ENCODE results near the gene NDRG3. TPM values are rescaled to one million over a fixed set of nuclear protein-coding genes. Genes with fewer than 3 reads are reported as not detected.

Gene NDRG3
- total and polyA plus RNA-seq, 2 donors (not counting 3 experiments of a cell fraction or from before 2014, with no cell fraction given): 25.7 to 27.7 TPM

DNA sequence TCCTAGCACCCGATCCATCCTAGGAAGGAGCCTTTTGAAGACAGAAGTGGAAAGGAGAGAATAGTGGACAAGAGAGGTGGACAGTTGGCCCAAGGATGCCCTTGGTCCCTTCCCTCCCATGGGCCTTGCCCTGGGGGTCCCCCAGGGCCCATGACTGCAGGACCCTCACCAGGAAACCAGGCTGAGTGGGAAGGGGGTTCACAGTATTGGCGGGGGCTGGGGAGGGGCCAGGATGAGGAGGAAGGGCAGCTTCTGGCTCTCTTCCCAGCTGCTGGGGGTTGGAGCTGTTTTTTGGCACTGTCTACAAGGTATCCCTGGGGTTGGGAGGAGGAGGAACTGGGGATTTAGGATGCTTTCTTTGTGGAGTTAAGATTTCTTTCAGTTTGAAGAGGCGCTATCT is 31.7 kb upstream of the NDRG3 start:
- Histone ChIP-seq H3K27me3 (ENCODE audit: control insufficient read depth in 2 of 2, insufficient read depth in 2 of 2, low read length in 2 of 2) (no peaks in the 10 kb centered on the region), H3K36me3 (ENCODE audit: control insufficient read depth in 2 of 2, extremely low read depth in 1 of 2, insufficient read depth in 2 of 2, low read length in 2 of 2) (no peaks in the 10 kb centered on the region), H3K4me3 (replicated peaks in 1 of 3; ENCODE audit: insufficient read depth in 1 of 3, low read depth in 1 of 3, low read length in 3 of 3) (no peak overlapping the region), H3K27ac (ENCODE audit: insufficient read depth, low read depth, low read length) (no peak overlapping the region), H3K4me1 (ENCODE audit: control insufficient read depth, extremely low read depth, insufficient read depth, low read length) (peaks cover 6% of the 10 kb centered on the region), H3K9ac (replicated peaks; ENCODE audit: extremely low read depth, insufficient read depth, low read length) (no peak overlapping the region), H3K9me1 (replicated peaks; ENCODE audit: control insufficient read depth, extremely low read depth, insufficient read depth, low read length) (no peaks in the 10 kb centered on the region), H3K79me2 (ENCODE audit: control insufficient read depth, insufficient read depth, low read length) (peaks cover 7% of the 10 kb centered on the region), H3K9me3 (replicated peaks; ENCODE audit: control insufficient read depth, insufficient read depth, low read length) (no peaks in the 10 kb centered on the region), H4K20me1 (replicated peaks; ENCODE audit: control insufficient read depth, extremely low read depth, insufficient read depth, low read length) (no peaks in the 10 kb centered on the region), H2AFZ (ENCODE audit: low read depth, low read length) (no peak overlapping the region), H3K4me2 (ENCODE audit: insufficient read depth, low read length) (no peak overlapping the region)
- CTCF ChIA-PET: interaction anchor here (1.5 kb wide), 1 partner anchor 9 kb away, joined by 3 read pairs; no protein-coding TSS in a partner anchor
- dilution Hi-C loops (cut with MboI; ENCODE audit: extremely low pct_ligation_motif_present, low sequenced_read_pairs) (no loop called here), intact Hi-C loops (cut with micrococcal nuclease) (no loop called here)
- no TSS peak for BruUV-seq (replicated peaks)
- FAIRE-seq: no peak
- POLR2A ChIA-PET: no interaction called here
- TF ChIP-seq POLR2A (IDR thresholded peaks at IDR 0.05; ENCODE audit: low read depth, low read length) (no peak), EZH2 (IDR thresholded peaks at IDR 0.05; ENCODE audit: borderline replicate concordance, low read depth, low read length, severe bottlenecking) (no peak)
- no peak for DNase-seq (ENCODE audit: low read depth, low spot score)

DNA sequence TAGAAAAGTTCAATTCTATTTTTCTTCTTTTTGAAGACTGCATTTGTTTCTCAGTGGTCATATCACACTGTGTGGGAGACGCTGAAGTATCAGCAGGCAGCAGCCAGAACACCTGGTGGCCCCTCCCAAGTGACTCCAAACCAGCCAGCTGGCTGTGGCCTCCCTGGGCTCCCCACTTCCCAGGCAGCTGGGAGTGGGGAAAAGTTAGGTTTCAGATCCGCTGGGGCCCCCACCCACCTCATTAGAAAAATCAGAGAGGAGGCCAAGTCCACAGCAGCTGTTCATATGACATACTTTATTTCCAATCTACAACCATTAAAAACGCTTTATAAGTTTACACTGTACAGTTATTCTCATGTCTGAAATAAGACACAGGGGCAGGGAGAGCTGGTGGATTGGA is 31.3 kb upstream of the NDRG3 start:
- H2AFZ ChIP-seq (ENCODE audit: low read depth, low read length): no peak overlapping the region
- DNase-seq (ENCODE audit: low read depth, low spot score) (no peak), FAIRE-seq (no peak)
- H3K9ac ChIP-seq (replicated peaks; ENCODE audit: extremely low read depth, insufficient read depth, low read length): no peak overlapping the region
- H3K4me1 ChIP-seq (ENCODE audit: control insufficient read depth, extremely low read depth, insufficient read depth, low read length): peaks cover 9% of the 10 kb centered on the region
- intact Hi-C loops (cut with micrococcal nuclease): no loop called here
- no peaks in the 10 kb centered on the region for H3K9me3 ChIP-seq (replicated peaks; ENCODE audit: control insufficient read depth, insufficient read depth, low read length)
- H3K27me3 ChIP-seq (ENCODE audit: control insufficient read depth in 2 of 2, insufficient read depth in 2 of 2, low read length in 2 of 2): no peaks in the 10 kb centered on the region
- no peaks in the 10 kb centered on the region for H4K20me1 ChIP-seq (replicated peaks; ENCODE audit: control insufficient read depth, extremely low read depth, insufficient read depth, low read length)
- ChIA-PET POLR2A (no interaction called here), CTCF (interaction anchor here (1.2 to 1.5 kb wide), 3 partner anchors 9 to 164 kb away, joined by 3 to 4 read pairs (median 3); a partner anchor contains a TSS)
- no TSS peak for BruUV-seq (replicated peaks)
- H3K36me3 ChIP-seq (ENCODE audit: control insufficient read depth in 2 of 2, extremely low read depth in 1 of 2, insufficient read depth in 2 of 2, low read length in 2 of 2): no peaks in the 10 kb centered on the region
- H3K4me3 ChIP-seq (replicated peaks in 1 of 3; ENCODE audit: insufficient read depth in 1 of 3, low read depth in 1 of 3, low read length in 3 of 3): no peak overlapping the region
- H3K9me1 ChIP-seq (replicated peaks; ENCODE audit: control insufficient read depth, extremely low read depth, insufficient read depth, low read length): no peaks in the 10 kb centered on the region
- no peak for TF ChIP-seq POLR2AphosphoS5 (IDR thresholded peaks at IDR 0.05; ENCODE audit: insufficient read depth, low read depth, low read length)
- TF ChIP-seq POLR2A (IDR thresholded peaks at IDR 0.05; ENCODE audit: low read depth, low read length): no peak
- TF ChIP-seq, protein P1, sequence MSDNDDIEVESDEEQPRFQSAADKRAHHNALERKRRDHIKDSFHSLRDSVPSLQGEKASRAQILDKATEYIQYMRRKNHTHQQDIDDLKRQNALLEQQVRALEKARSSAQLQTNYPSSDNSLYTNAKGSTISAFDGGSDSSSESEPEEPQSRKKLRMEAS (IDR thresholded peaks at IDR 0.05; ENCODE audit: insufficient read depth, insufficient read length): no peak
- TF ChIP-seq, protein P2, sequence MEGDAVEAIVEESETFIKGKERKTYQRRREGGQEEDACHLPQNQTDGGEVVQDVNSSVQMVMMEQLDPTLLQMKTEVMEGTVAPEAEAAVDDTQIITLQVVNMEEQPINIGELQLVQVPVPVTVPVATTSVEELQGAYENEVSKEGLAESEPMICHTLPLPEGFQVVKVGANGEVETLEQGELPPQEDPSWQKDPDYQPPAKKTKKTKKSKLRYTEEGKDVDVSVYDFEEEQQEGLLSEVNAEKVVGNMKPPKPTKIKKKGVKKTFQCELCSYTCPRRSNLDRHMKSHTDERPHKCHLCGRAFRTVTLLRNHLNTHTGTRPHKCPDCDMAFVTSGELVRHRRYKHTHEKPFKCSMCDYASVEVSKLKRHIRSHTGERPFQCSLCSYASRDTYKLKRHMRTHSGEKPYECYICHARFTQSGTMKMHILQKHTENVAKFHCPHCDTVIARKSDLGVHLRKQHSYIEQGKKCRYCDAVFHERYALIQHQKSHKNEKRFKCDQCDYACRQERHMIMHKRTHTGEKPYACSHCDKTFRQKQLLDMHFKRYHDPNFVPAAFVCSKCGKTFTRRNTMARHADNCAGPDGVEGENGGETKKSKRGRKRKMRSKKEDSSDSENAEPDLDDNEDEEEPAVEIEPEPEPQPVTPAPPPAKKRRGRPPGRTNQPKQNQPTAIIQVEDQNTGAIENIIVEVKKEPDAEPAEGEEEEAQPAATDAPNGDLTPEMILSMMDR (IDR thresholded peaks at IDR 0.05; ENCODE audit: extremely low read depth in 1 of 2, insufficient read depth in 1 of 2, low read depth in 1 of 2, low read length in 2 of 2): no peak
- TF ChIP-seq EZH2 (IDR thresholded peaks at IDR 0.05; ENCODE audit: borderline replicate concordance, low read depth, low read length, severe bottlenecking): no peak
- TF ChIP-seq MYC (IDR thresholded peaks at IDR 0.05; ENCODE audit: low read depth, low read length): no peak
- no peak for TF ChIP-seq JUN (IDR thresholded peaks at IDR 0.05; ENCODE audit: borderline replicate concordance, insufficient read depth, insufficient read length, low read depth)
- no peak for TF ChIP-seq FOS (IDR thresholded peaks at IDR 0.05; ENCODE audit: borderline replicate concordance, insufficient read depth, low read length)
- TF ChIP-seq GATA2 (IDR thresholded peaks at IDR 0.05; ENCODE audit: insufficient read depth, insufficient read length, low read depth, low read length): no peak
- peaks cover 10% of the 10 kb centered on the region for H3K79me2 ChIP-seq (ENCODE audit: control insufficient read depth, insufficient read depth, low read length)
- no peak overlapping the region for H3K27ac ChIP-seq (ENCODE audit: insufficient read depth, low read depth, low read length)
- H3K4me2 ChIP-seq (ENCODE audit: insufficient read depth, low read length): no peak overlapping the region
- dilution Hi-C loops (cut with MboI; ENCODE audit: extremely low pct_ligation_motif_present, low sequenced_read_pairs): no loop called here
